ENCODE measurements around the gene CCDC149. TPM values are rescaled to one million over a fixed set of nuclear protein-coding genes. Genes with fewer than 3 reads are reported as not detected.

CCDC149 gene
- total RNA-seq, 4 donors from 2014 or later = 2.8 to 10.0 (median 4.8) TPM

- intact Hi-C loops (cut with DNase I; ENCODE audit: low total_unique reads) = no loop called here
Observed at GRCh38 chr4:24840826-24841543, 71.9 kb downstream of the CCDC149 start.

DNA sequence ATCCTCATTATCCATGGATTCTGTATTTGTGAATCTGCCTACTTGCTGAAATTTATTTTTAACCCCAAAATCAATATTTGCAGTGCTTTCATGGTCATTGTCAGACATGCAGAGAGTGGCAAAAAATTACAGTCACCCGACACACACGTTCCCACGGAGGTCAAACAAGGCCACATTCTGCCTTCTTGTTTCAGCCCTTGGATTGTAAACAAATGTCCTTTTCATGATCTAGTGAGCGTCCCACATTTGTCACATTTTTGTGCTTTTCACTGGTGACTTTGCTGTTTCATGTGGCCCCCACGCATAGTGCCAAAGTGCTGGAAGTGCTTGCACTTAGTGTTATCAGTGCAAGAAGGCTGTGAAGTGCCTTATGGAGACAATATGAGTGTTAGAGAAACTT, 72.5 kb downstream of the CCDC149 start:
- ATAC-seq = no peak
- Histone ChIP-seq H3K4me1 (no peaks in the 10 kb centered on the region), H3K27me3 (no peaks in the 10 kb centered on the region), H3K9me3 (no peaks in the 10 kb centered on the region), H3K36me3 (peaks cover 0 to 7% of the 10 kb centered on the region in 2 donors), H3K4me3 (no peak overlapping the region), H3K27ac (no peak overlapping the region)
- DNase-seq = no peak
- intact Hi-C loops (cut with DNase I; ENCODE audit: low total_unique reads) (no loop called here), in situ Hi-C loops (cut with MboI; ENCODE audit: low sequenced_read_pairs in 4 of 4) (no loop called here)
- TF ChIP-seq POLR2A (IDR thresholded peaks at IDR 0.05) (no peak), CTCF (IDR thresholded peaks at IDR 0.05 in 4 of 5, conservative IDR thresholded peaks at IDR 0.05 in 1 of 5) (no peak)

More at GRCh38 chr4:24840826-24841543, 71.9 kb downstream of the CCDC149 start:
- no peaks in the 10 kb centered on the region for H3K4me1 ChIP-seq
- H3K36me3 ChIP-seq = peaks cover 0 to 7% of the 10 kb centered on the region in 2 donors
- DNase-seq = no peak
- in situ Hi-C loops (cut with MboI; ENCODE audit: low sequenced_read_pairs in 4 of 4) = no loop called here
- no peaks in the 10 kb centered on the region for H3K9me3 ChIP-seq
- no peak overlapping the region for H3K27ac ChIP-seq
- ATAC-seq = no peak
- no peaks in the 10 kb centered on the region for H3K27me3 ChIP-seq
- H3K4me3 ChIP-seq = no peak overlapping the region
- TF ChIP-seq POLR2A (IDR thresholded peaks at IDR 0.05) (no peak), CTCF (IDR thresholded peaks at IDR 0.05 in 4 of 5, conservative IDR thresholded peaks at IDR 0.05 in 1 of 5) (no peak)

GRCh38 chr4:24837781-24838180, 75.1 kb downstream of the CCDC149 start:
- in situ Hi-C loops (cut with MboI; ENCODE audit: low sequenced_read_pairs in 4 of 4) (no loop called here), intact Hi-C loops (cut with DNase I; ENCODE audit: low total_unique reads) (no loop called here)
- no peaks in the 10 kb centered on the region for H3K27me3 ChIP-seq
- no peaks in the 10 kb centered on the region for H3K9me3 ChIP-seq
- peaks cover 0 to 15% of the 10 kb centered on the region in 2 donors for H3K36me3 ChIP-seq
- ATAC-seq (no peak), DNase-seq (no peak)
- no peaks in the 10 kb centered on the region for H3K4me1 ChIP-seq
- no peak overlapping the region for H3K4me3 ChIP-seq
- no peak overlapping the region for H3K27ac ChIP-seq
- no peak for TF ChIP-seq CTCF (IDR thresholded peaks at IDR 0.05 in 4 of 5, conservative IDR thresholded peaks at IDR 0.05 in 1 of 5)
- no peak for TF ChIP-seq POLR2A (IDR thresholded peaks at IDR 0.05)

- DNase-seq = no peak
- in situ Hi-C loops (cut with MboI; ENCODE audit: low sequenced_read_pairs in 4 of 4) (no loop called here), intact Hi-C loops (cut with DNase I; ENCODE audit: low total_unique reads) (no loop called here)
Observed at GRCh38 chr4:24837336-24837735, 75.5 kb downstream of the CCDC149 start.

More at GRCh38 chr4:24837336-24837735, 75.5 kb downstream of the CCDC149 start:
- no peak for ATAC-seq
- H3K36me3 ChIP-seq = peaks cover 0 to 15% of the 10 kb centered on the region in 2 donors
- no peaks in the 10 kb centered on the region for H3K4me1 ChIP-seq
- no peak for TF ChIP-seq CTCF (IDR thresholded peaks at IDR 0.05 in 4 of 5, conservative IDR thresholded peaks at IDR 0.05 in 1 of 5)
- TF ChIP-seq POLR2A (IDR thresholded peaks at IDR 0.05) = no peak
- no peak overlapping the region for H3K4me3 ChIP-seq
- H3K27ac ChIP-seq = no peak overlapping the region
- H3K9me3 ChIP-seq = no peaks in the 10 kb centered on the region
- no peaks in the 10 kb centered on the region for H3K27me3 ChIP-seq
